Stomach smooth muscle (tissue), 2 donors: ENCODE measurements around the gene CLSTN3.
"Not testable (repeated sequence)": the region's sequence is repeated elsewhere in the genome, so short reads cannot be mapped to it uniquely, and the experiment has no call there.

ENCODE experiments used
- H3K27ac ChIP-seq: one replicate; pipeline ENCODE4 v1.7.0; 2013; ENCODE audit warnings: mild to moderate bottlenecking, low read length, inconsistent platforms
- H3K27me3 ChIP-seq, 2 donors: one replicate each; pipeline ENCODE4 v1.7.0; 2013; ENCODE audit warnings: low read length in 2 of 2; ENCODE audit not compliant: insufficient read depth in 2 of 2, control insufficient read depth in 1 of 2
- H3K36me3 ChIP-seq, 2 donors: one replicate each; pipeline ENCODE4 v1.7.0; 2013; ENCODE audit warnings: low read length in 2 of 2; ENCODE audit not compliant: control insufficient read depth in 2 of 2, insufficient read depth in 2 of 2
- H3K4me1 ChIP-seq: one replicate; pipeline ENCODE4 v1.7.0; 2013; ENCODE audit warnings: low read length; ENCODE audit not compliant: control insufficient read depth, insufficient read depth
- H3K4me3 ChIP-seq, 2 donors: one replicate each; pipeline ENCODE4 v1.7.0; 2013; ENCODE audit warnings: low read length in 2 of 2
- H3K9ac ChIP-seq, 2 donors: one replicate each; pipeline ENCODE4 v1.7.0; 2013; ENCODE audit warnings: low read length in 2 of 2, mild to moderate bottlenecking in 1 of 2
- H3K9me3 ChIP-seq, 2 donors: one replicate each; pipeline ENCODE4 v1.7.0; 2013; ENCODE audit warnings: low read length in 2 of 2; ENCODE audit not compliant: control insufficient read depth in 2 of 2
- donor health status: healthy.
- donor health status: Pancreatic carcinoma.

The CLSTN3 gene

GRCh38 chr12:7161811-7162210 lies 31.6 kb downstream of the CLSTN3 start:
- no peak overlapping the region for H3K4me3 ChIP-seq
- H3K27me3 ChIP-seq: peaks cover 6 to 10% of the 10 kb centered on the region in 2 donors
- H3K4me1 ChIP-seq: peaks cover 4% of the 10 kb centered on the region
- H3K36me3 ChIP-seq: peaks cover 0 to 2% of the 10 kb centered on the region in 2 donors
- H3K9ac ChIP-seq: no peak overlapping the region
- H3K9me3 ChIP-seq: no peaks in the 10 kb centered on the region
- no peak overlapping the region for H3K27ac ChIP-seq

- H3K4me1 ChIP-seq: peaks cover 4% of the 10 kb centered on the region
- H3K36me3 ChIP-seq: no peaks in the 10 kb centered on the region
- peaks cover 6 to 10% of the 10 kb centered on the region in 2 donors for H3K27me3 ChIP-seq
- no peak overlapping the region for H3K9ac ChIP-seq
- H3K4me3 ChIP-seq: peak overlapping the region in 1 of 2 donors; percentile 29
- H3K27ac ChIP-seq: no peak overlapping the region
- H3K9me3 ChIP-seq: no peaks in the 10 kb centered on the region
These were observed 32.5 kb downstream of the CLSTN3 start for GRCh38 chr12:7162691-7163114.

- H3K4me3 ChIP-seq: no peak overlapping the region
- H3K27me3 ChIP-seq: no peaks in the 10 kb centered on the region
- H3K9ac ChIP-seq: no peak overlapping the region
- no peaks in the 10 kb centered on the region for H3K36me3 ChIP-seq
- H3K4me1 ChIP-seq: no peaks in the 10 kb centered on the region
- no peaks in the 10 kb centered on the region for H3K9me3 ChIP-seq
- no peak overlapping the region for H3K27ac ChIP-seq
These were observed 39.8 kb downstream of the CLSTN3 start for GRCh38 chr12:7169951-7170350.

- Histone ChIP-seq H3K4me1 (no peaks in the 10 kb centered on the region), H3K4me3 (no peak overlapping the region), H3K27me3 (peaks cover 0 to 2% of the 10 kb centered on the region in 2 donors), H3K9me3 (no peaks in the 10 kb centered on the region), H3K27ac (no peak overlapping the region), H3K9ac (no peak overlapping the region), H3K36me3 (no peaks in the 10 kb centered on the region)
These were observed 41.7 kb downstream of the CLSTN3 start for GRCh38 chr12:7171854-7172253.

- Histone ChIP-seq H3K36me3 (no peaks in the 10 kb centered on the region), H3K27ac (no peak overlapping the region)
These were observed 45.3 kb downstream of the CLSTN3 start for GRCh38 chr12:7175493-7175892.

GRCh38 chr12:7176595-7176994 lies 46.4 kb downstream of the CLSTN3 start:
- Histone ChIP-seq H3K36me3 (no peaks in the 10 kb centered on the region), H3K27ac (no peak overlapping the region), H3K27me3 (peaks cover 0 to 5% of the 10 kb centered on the region in 2 donors), H3K9me3 (no peaks in the 10 kb centered on the region), H3K4me1 (no peaks in the 10 kb centered on the region), H3K9ac (no peak overlapping the region), H3K4me3 (no peak overlapping the region)

More at GRCh38 chr12:7175493-7175892, 45.3 kb downstream of the CLSTN3 start:
- Histone ChIP-seq H3K4me1 (no peaks in the 10 kb centered on the region), H3K9ac (no peak overlapping the region), H3K4me3 (no peak overlapping the region), H3K9me3 (no peaks in the 10 kb centered on the region), H3K27me3 (peaks cover 0 to 3% of the 10 kb centered on the region in 2 donors)

- Histone ChIP-seq H3K27ac (no peak overlapping the region), H3K9me3 (no peaks in the 10 kb centered on the region), H3K36me3 (no peaks in the 10 kb centered on the region), H3K4me1 (no peaks in the 10 kb centered on the region), H3K9ac (no peak overlapping the region), H3K4me3 (no peak overlapping the region), H3K27me3 (peaks cover 0 to 5% of the 10 kb centered on the region in 2 donors)
These were observed 48.3 kb downstream of the CLSTN3 start for GRCh38 chr12:7178481-7178880.

GRCh38 chr12:7180685-7181084 lies 50.5 kb downstream of the CLSTN3 start:
- Histone ChIP-seq H3K9ac (no peak overlapping the region), H3K27me3 (peaks cover 0 to 3% of the 10 kb centered on the region in 2 donors), H3K36me3 (no peaks in the 10 kb centered on the region), H3K27ac (no peak overlapping the region), H3K9me3 (no peaks in the 10 kb centered on the region), H3K4me1 (no peaks in the 10 kb centered on the region), H3K4me3 (no peak overlapping the region)

GRCh38 chr12:7186058-7186457 lies 55.9 kb downstream of the CLSTN3 start:
- not testable (repeated sequence) for H3K36me3 ChIP-seq, H3K9me3 ChIP-seq, H3K9ac ChIP-seq, H3K4me3 ChIP-seq, H3K27ac ChIP-seq, H3K27me3 ChIP-seq
- H3K4me1 ChIP-seq: peaks cover 22% of the 10 kb centered on the region

- no peaks in the 10 kb centered on the region for H3K9me3 ChIP-seq
- H3K9ac ChIP-seq: peak overlapping the region; percentile 98 to 99
- peak overlapping the region; percentile 94 for H3K27ac ChIP-seq
- peaks cover 0 to 2% of the 10 kb centered on the region in 2 donors for H3K36me3 ChIP-seq
- H3K4me3 ChIP-seq: peak overlapping the region; percentile 95 to 96
- no peaks in the 10 kb centered on the region for H3K27me3 ChIP-seq
- peaks cover 22% of the 10 kb centered on the region for H3K4me1 ChIP-seq
These were observed 58.6 kb downstream of the CLSTN3 start for GRCh38 chr12:7188562-7189397.
